HEK293 (cell line): Measurements from ENCODE around the gene NUP160.

Experiments
- CTCF ChIA-PET: fragments of 350-600 bp; formaldehyde crosslinking; extraction: SDS; loops from one replicate; lab custom pipeline; 2021; ENCODE audit warnings: antibody characterized with exemption; lab: Yijun Ruan, JAX
- POLR2A ChIA-PET: fragments of 300-600 bp; formaldehyde crosslinking; extraction: SDS; loops from one replicate; lab custom pipeline; 2020; ENCODE audit warnings: antibody characterized with exemption, inconsistent platforms; lab: Yijun Ruan, JAX
- H3K27ac ChIP-seq: fragments of 200-500 bp; sonication (Bioruptor generic); 2 replicates; pipeline ENCODE4 v1.5.1; 2014; ENCODE audit warnings: low read depth, low read length, control low read depth, inconsistent platforms; ENCODE audit errors: extremely low read depth
- H3K36me3 ChIP-seq, 2 experiments: fragments of 200-500 bp in 1 of 2; sonication (Bioruptor generic) in 1 of 2; 1 replicate in 1 of 2; 2 replicates in 1 of 2; pipeline ENCODE4 v1.5.1; 2014 to 2017; ENCODE audit warnings: inconsistent platforms in 2 of 2, low read length in 2 of 2; ENCODE audit not compliant: control insufficient read depth in 2 of 2, insufficient read depth in 1 of 2
- H3K4me1 ChIP-seq: fragments of 200-500 bp; sonication (Bioruptor generic); 2 replicates; pipeline ENCODE4 v1.5.1; 2014; ENCODE audit warnings: mild to moderate bottlenecking, low read length, inconsistent platforms; ENCODE audit not compliant: control insufficient read depth, insufficient read depth
- H3K4me3 ChIP-seq: 2 replicates; pipeline ENCODE4 v1.5.1; 2011; ENCODE audit warnings: low read depth, mild to moderate bottlenecking, control low read depth, low read length, moderate library complexity
- H3K9me3 ChIP-seq: fragments of 200-500 bp; sonication (Bioruptor generic); 2 replicates; pipeline ENCODE4 v1.5.1; 2014; ENCODE audit warnings: low read depth, low read length, inconsistent platforms; ENCODE audit not compliant: control insufficient read depth, insufficient read depth
- FEZF1 ChIP-seq: fragments of 450-650 bp; formaldehyde crosslinking; IDR thresholded peaks from 2 replicates; pipeline ENCODE4 v1.5.1; 2016; ENCODE audit warnings: missing biosample characterization, missing genetic modification characterization
- IKZF3 ChIP-seq: fragments of 450-650 bp; IDR thresholded peaks from 2 replicates; pipeline ENCODE4 v1.5.0; 2018; ENCODE audit warnings: missing biosample characterization, mild to moderate bottlenecking, missing genetic modification characterization, moderate library complexity
- MZF1 ChIP-seq: fragments of 450-650 bp; formaldehyde crosslinking; IDR thresholded peaks from 2 replicates; pipeline ENCODE4 v1.5.1; 2017; ENCODE audit warnings: missing biosample characterization, missing genetic modification characterization, borderline replicate concordance
- PRDM10 ChIP-seq: fragments of 450-650 bp; formaldehyde crosslinking; IDR thresholded peaks from 2 replicates; pipeline ENCODE4 v1.5.1; 2016; ENCODE audit warnings: missing biosample characterization, missing genetic modification characterization
- TRIM28 ChIP-seq: IDR thresholded peaks from 2 replicates; pipeline ENCODE4 v1.6.1; 2011; ENCODE audit warnings: low read length, control low read depth, borderline replicate concordance
- ZBTB11 ChIP-seq: fragments of 450-650 bp; formaldehyde crosslinking; conservative IDR thresholded peaks from 2 replicates; pipeline ENCODE4 v1.5.1; 2016; ENCODE audit warnings: low read depth, missing biosample characterization, missing genetic modification characterization
- ZNF112 ChIP-seq: fragments of 450-650 bp; formaldehyde crosslinking; IDR thresholded peaks from 2 replicates; pipeline ENCODE4 v1.5.0; 2017; ENCODE audit warnings: missing biosample characterization, missing genetic modification characterization
- ZNF335 ChIP-seq: fragments of 450-650 bp; formaldehyde crosslinking; conservative IDR thresholded peaks from 2 replicates; pipeline ENCODE4 v1.5.1; 2016; ENCODE audit warnings: missing biosample characterization, missing genetic modification characterization
- ZNF366 ChIP-seq: fragments of 450-650 bp; formaldehyde crosslinking; conservative IDR thresholded peaks from 2 replicates; pipeline ENCODE4 v1.5.1; 2016; ENCODE audit warnings: missing biosample characterization, missing genetic modification characterization
- ZNF518A ChIP-seq: fragments of 450-650 bp; formaldehyde crosslinking; conservative IDR thresholded peaks from 2 replicates; pipeline ENCODE4 v1.5.1; 2016; ENCODE audit warnings: low read depth, missing biosample characterization, missing genetic modification characterization
- ZNF521 ChIP-seq: fragments of 450-650 bp; formaldehyde crosslinking; IDR thresholded peaks from 2 replicates; pipeline ENCODE4 v1.5.1; 2017; ENCODE audit warnings: missing biosample characterization, mild to moderate bottlenecking, missing genetic modification characterization
- ZNF585B ChIP-seq: fragments of 450-650 bp; formaldehyde crosslinking; IDR thresholded peaks from 2 replicates; pipeline ENCODE4 v1.5.1; 2016; ENCODE audit warnings: missing biosample characterization, missing genetic modification characterization
- ZNF629 ChIP-seq: fragments of 450-650 bp; formaldehyde crosslinking; IDR thresholded peaks from 2 replicates; pipeline ENCODE4 v1.5.1; 2017; ENCODE audit warnings: missing biosample characterization, missing genetic modification characterization
- TF ChIP-seq, protein P1 (sequence below): fragments of 450-650 bp; formaldehyde crosslinking; IDR thresholded peaks from 2 replicates; pipeline ENCODE4 v1.5.1; 2017; ENCODE audit warnings: missing biosample characterization, missing genetic modification characterization

The NUP160 gene

DNA sequence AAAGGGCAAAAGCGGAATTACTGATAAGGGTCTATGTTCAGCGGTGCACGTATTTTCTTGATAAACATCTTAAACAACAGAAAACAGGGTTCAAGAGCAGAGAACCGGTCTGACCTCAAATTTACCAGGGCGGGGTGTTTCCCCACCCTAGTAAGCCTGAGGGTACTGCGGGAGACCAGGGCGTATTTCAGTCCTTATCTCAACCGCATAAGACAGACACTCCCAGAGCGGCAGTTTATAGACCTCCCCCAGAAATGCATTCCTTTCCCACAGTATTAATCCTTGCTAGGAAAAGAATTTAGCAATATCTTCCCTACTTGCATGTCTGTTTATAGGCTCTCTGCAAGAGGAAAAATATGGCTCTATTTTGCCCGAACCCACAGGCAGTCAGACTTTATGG, 27.7 kb upstream of the NUP160 start (continued):
- TF ChIP-seq ZNF518A (tag by site-specific recombination), result 0 out of 2 replicates have a peak, but pooled peaks have one; percentile 20

DNA sequence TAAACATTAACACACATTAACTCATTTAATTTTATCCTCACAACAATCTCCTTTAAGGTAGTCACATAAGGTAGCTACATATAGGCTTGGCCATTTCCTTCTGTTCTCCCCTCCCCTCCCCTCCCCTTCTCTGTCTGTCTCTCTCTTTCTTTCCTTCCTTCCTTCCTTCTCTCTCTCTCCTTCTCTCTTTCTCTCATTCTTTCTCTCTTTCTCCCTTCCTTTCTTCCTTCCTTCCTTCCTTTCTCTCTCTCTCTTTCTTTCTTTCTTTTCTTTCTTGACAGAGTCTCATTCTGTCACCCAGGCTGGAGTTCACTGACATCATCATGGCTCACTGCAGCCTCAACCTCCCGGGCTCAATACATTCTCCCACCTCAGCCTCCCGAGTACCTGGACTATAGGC, 22.3 kb upstream of the NUP160 start:
- no peaks in the 10 kb centered on the region for H3K36me3 ChIP-seq
- no peak overlapping the region for H3K4me3 ChIP-seq
- TF ChIP-seq IKZF3 (tag by site-specific recombination) (no peak), ZBTB11 (tag by site-specific recombination) (no peak), ZNF366 (tag by site-specific recombination) (peak; percentile 90), ZNF112 (tag by site-specific recombination) (no peak), TRIM28 (no peak), MZF1 (no peak), ZNF521 (tag by site-specific recombination) (no peak), FEZF1 (tag by site-specific recombination) (no peak), ZNF585B (tag by site-specific recombination) (no peak)
- no peaks in the 10 kb centered on the region for H3K4me1 ChIP-seq
- no peaks in the 10 kb centered on the region for H3K9me3 ChIP-seq
- CTCF ChIA-PET, result no interaction called here
- no peak overlapping the region for H3K27ac ChIP-seq
- POLR2A ChIA-PET, result no interaction called here

- no peak overlapping the region for H3K4me3 ChIP-seq
- H3K4me1 ChIP-seq, result no peaks in the 10 kb centered on the region
- H3K27ac ChIP-seq, result no peak overlapping the region
- CTCF ChIA-PET, result no interaction called here
- no peak for TF ChIP-seq ZNF629 (tag by site-specific recombination)
- TF ChIP-seq PRDM10 (tag by site-specific recombination), result peak; percentile 33; the same call in 1 of the 2 replicates
- peak; percentile 42; the same call in 1 of the 2 replicates for TF ChIP-seq ZNF335 (tag by site-specific recombination)
- TF ChIP-seq FEZF1 (tag by site-specific recombination), result peak; percentile 64
- TF ChIP-seq, protein P1, sequence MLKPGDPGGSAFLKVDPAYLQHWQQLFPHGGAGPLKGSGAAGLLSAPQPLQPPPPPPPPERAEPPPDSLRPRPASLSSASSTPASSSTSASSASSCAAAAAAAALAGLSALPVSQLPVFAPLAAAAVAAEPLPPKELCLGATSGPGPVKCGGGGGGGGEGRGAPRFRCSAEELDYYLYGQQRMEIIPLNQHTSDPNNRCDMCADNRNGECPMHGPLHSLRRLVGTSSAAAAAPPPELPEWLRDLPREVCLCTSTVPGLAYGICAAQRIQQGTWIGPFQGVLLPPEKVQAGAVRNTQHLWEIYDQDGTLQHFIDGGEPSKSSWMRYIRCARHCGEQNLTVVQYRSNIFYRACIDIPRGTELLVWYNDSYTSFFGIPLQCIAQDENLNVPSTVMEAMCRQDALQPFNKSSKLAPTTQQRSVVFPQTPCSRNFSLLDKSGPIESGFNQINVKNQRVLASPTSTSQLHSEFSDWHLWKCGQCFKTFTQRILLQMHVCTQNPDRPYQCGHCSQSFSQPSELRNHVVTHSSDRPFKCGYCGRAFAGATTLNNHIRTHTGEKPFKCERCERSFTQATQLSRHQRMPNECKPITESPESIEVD (tag by site-specific recombination), result peak; percentile 67
- POLR2A ChIA-PET, result no interaction called here
- no peaks in the 10 kb centered on the region for H3K36me3 ChIP-seq
- H3K9me3 ChIP-seq, result no peaks in the 10 kb centered on the region
Observed at GRCh38 chr11:47869544-47870393, 21.6 kb upstream of the NUP160 start.
